Stimulated activated naive CD4-positive, alpha-beta T cell (primary cell): ENCODE results near the gene NUTM2B.
"Not testable (repeated sequence)": the region's sequence is repeated elsewhere in the genome, so short reads cannot be mapped to it uniquely, and the experiment has no call there.

Experiments
- DNase-seq, 6 experiments: peaks; one replicate each; lab custom pipeline; 2025; lab: John Stamatoyannopoulos, UW

NUTM2B gene, protein sequence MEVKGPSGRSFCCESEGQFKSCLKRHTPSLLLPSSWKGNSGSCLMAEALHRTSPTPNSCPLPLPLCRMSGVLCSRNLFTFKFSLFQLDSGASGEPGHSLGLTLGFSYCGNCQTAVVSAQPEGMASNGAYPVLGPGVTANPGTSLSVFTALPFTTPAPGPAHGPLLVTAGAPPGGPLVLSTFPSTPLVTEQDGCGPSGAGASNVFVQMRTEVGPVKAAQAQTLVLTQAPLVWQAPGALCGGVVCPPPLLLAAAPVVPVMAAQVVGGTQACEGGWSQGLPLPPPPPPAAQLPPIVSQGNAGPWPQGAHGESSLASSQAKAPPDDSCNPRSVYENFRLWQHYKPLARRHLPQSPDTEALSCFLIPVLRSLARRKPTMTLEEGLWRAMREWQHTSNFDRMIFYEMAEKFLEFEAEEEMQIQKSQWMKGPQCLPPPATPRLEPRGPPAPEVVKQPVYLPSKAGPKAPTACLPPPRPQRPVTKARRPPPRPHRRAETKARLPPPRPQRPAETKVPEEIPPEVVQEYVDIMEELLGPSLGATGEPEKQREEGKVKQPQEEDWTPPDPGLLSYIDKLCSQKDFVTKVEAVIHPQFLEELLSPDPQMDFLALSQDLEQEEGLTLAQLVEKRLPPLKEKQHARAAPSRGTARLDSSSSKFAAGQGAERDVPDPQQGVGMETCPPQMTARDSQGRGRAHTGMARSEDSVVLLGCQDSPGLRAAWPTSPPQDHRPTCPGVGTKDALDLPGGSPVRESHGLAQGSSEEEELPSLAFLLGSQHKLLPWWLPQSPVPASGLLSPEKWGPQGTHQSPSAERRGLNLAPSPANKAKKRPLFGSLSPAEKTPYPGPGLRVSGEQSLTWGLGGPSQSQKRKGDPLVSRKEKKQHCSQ

DNA sequence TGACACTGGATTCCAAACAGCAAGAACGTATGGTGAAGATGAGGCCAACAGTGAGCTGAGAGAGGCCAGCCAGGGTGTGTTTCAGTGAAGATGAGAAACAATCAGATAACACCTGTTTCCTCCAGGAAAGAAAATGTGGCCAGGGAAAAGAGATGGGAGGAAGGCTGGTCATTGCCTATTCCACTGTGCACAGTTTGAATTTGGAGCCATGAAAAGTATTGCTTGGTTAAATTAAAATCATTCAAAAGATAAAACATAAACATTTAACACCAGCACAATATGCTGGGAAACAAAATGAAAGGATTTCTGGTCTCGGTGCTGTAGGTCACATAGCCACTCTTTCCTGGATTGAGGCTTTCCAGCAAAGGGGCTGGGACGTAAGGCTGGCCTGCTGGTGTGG, at the start of gene NUTM2B:
NUTM2B (plus strand) TSS at position 301 of the 400 bp plus-strand sequence. CDS start 383 bp downstream, outside the sequence.
- not testable (repeated sequence) for DNase-seq

DNA sequence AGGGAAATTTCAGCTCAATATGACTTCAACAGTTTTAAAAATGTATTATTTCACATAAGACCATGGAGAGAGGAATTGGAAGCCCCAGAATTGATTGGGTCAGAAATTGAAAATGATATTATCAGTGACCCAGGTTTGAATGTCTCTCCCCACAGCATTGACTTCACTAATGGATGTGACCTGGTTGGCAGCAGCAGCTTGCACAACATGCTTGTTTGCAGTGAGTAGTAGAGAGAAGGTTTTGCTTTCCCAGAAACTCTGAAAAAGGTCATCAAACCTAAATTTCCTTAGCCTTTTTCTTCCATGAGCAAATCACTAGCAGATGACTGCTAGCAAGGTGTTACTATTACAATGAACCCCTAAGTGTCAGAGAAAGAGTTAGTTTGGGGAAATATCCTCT, 39.7 kb upstream of the NUTM2B start:
- not testable (repeated sequence) for DNase-seq

DNA sequence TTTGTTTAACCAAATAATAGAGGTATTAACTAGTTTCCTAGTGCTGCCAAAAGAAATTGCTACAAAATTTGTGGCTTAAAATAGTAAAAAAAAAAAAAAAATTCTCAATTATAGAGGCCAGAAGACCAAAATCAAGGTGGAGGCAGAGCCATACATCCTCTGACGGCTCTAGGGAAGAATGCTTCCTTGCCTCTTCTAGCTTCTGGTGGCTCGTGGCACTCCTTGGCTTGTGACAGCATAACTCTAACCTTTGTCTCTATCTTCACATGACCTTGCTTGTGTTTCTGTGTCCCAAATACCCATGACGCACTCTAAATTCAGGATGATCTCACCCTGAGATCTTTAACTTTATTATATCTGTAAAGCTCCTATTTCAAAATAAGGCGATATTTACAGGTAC, 38.3 kb upstream of the NUTM2B start:
- not testable (repeated sequence) for DNase-seq

DNA sequence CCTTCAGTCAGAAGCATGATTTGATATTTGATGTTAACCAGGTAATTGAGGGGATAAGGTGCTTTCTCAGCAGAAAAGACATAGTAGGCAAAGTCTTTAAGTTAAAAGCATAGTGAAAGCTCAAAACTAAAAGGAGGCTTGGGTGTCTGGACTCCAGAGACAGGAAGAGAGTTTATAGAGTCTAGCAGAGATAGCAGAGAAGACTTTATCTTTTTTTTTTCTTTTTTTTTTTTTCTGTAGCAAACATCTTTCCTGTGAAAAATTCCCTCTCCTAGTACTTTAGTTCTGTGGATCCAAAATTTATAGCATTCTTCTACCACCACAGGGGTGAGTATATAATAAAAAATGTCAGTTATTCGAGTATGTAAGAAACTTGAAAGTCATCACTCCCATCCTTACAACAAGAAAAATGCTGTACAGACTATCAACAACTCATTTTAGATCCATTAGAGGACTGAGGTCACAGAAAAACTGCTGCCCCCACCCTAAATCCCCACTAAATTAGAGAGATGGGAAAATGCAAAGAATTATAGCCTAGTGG, 33.7 kb upstream of the NUTM2B start:
- not testable (repeated sequence) for DNase-seq

DNA sequence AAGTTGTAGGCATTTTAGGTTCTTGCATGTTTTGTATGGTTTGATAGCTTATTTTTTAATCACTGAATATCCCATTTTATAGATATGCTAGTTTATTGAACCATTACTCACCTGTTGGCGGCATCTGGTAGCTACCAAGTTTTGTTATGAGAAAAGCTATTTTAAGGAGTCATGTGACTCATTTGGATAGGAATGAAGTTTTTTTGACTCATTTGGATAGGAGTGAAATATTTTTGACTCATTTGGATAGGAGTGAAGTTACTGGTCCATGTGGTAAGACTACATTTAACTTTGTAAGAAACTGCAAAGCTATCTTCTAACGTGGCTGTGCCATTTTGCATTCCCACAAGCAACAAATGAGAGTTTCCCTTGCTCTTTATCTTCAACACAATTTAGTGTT, 28.1 kb upstream of the NUTM2B start:
- not testable (repeated sequence) for DNase-seq

DNA sequence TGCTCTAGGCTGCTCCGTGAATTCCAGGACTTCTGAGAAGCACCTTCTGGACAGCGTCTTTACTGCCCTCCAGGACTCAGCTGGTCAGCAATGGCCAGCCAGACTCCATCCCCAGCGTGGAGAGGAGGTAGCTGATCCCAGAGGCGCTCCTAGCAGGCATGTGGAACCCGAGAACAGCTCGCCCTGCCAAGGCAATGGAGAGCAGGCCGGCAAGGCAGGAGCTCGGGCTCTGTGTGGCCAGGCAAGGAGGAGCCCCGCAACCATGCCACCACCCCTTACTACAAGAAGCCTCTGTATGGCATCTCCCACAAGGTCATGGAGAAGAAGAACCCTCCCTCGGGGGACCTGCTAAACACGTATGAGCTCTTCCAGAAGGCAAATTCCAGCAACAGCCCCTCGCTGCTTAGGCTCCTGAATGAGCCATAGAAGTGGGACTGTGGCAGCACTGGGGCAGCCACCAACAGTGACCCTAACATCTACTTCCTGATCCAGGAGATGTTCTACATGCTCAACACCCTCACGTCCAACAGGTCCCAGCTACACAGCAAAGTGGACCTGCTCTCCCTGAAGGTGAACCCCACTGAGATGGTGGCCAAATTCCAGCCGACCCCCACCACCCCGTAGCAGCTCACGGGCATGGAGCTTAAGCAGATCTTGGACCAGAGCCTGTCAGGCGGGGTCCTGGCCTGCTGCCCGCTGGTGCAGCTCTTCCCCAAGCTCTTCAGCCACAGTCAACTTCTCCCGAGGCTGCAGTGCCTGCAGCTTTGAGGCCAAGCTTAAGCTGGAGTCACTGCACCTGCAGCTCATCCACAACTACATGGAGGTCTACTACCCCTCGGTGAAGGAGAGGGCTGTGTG, 19.8 kb upstream of the NUTM2B start:
- not testable (repeated sequence) for DNase-seq

DNA sequence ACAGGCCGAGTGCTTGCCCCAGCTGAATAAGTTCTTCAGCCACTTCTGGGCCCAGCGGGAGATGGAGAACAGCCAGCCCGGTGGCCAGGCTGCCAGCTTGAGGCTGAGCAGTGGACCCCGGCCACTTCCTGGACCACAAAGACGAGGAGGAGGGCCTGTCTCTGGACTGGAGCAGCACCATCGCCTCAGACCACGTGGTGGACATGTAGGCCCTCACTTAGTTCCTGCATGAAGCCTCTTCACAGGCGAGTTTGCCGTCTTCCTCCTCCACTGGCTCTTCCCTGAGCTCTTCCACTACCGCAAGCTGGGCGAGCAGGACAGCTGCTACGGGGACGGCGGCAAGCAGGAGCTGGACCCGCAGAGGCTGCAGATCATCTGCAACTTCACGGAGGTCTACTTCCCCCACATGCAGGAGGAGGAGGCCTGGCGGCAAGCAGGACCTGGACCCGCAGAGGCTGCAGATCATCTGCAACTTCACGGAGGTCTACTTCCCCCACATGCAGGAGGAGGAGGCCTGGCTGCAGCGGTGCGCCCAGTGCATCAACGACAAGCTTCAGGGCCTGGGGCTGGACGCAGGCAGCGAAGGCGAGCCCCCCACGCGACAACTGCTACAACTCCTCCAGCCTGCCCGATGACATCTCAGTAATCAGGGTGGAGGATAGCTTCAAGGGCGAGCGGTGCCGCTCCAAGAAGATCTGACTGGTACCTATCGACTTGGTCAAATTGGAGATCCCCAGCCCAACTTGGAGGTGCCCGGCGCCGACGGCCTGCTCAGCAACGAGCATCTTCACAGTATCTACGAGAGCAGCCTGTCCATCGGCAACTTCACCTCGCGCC, 18.9 kb upstream of the NUTM2B start:
- DNase-seq, result not testable (repeated sequence)

DNA sequence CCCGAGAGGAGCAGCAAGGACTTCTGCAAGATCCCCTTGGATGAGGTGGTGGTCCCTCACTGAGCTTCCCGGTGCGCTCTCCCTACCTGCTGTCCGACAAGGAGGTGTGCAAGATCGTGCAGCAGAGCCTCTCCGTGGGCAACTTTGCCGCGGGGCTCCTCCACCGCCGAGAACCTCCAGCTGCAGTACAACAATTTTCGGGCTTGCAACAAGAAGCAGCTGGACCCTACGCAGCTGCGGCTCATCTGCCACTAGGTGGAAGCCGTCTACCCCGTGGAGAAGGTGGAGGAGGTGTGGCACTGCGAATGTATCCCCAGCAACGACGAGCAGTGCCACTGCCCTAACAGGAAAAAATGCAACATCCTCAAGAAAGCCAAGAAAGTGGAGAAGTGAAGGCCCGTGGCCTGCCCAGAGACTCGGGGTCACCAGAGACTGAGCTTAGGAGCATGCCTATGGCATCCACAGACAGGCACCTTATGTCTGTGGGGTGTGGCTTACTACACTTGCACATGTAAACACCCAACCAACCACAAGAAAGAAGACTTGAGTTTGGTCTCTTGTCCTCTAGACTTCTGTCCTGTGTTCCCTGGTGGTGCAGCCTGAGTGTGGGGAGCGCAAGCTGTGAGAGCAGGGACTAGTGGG, 17.9 kb upstream of the NUTM2B start:
- DNase-seq, result peak in 2 of 6 experiments; percentile 26 to 27

DNA sequence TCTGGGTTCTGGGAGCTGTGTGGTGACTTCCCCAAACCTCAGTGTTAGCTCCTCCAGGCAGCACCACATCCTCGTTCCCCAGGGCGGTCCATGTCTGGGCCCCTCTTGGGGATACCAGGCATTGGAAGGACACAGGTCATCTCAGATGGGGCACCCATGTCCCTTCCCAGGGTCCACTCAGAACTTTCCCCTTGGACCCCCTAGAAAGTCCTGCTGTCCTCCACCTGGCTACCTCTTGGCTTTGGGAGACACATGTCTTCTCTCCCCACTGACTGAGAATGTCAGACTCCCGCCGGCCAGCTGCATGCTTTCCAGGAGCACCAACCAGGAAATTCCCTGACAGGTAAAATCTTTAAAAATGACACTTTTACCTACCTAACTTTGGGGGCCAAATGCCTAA, 16.4 kb upstream of the NUTM2B start:
- not testable (repeated sequence) for DNase-seq

DNA sequence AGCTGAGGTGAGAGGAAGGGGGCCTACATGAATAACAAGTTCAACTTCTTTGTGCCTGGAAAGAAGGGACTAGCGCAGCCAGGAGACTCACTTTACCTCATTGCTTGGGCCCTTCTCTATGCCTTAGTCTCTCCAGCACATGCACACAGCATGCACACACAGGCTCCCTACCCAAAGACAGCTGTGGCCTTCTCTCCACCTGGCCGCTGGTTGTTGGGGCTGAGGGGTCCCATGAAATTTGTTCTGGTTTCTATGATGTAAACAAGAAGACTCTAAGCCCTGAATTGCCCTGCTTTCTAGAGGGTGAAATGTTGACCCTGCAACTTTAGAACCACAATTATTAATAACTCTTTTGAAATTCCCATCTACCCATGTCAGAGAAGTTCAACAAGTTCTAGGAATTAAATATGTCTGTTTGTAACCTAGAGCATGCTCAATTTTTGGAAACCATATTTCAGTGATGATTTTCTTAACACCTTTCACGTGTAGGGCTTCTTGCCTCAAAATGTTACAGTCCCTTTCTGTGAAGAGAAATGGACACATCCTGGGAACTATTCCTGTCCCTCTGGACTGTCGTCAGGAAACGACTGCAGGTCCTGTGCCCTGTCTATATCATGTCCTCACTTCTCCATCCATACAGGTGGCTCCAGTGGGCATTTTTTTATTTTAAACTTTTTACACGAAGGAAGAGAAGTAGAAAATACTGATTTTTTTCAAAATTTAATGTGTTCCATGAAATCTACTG, 15.4 kb upstream of the NUTM2B start:
- DNase-seq, result not testable (repeated sequence)

DNA sequence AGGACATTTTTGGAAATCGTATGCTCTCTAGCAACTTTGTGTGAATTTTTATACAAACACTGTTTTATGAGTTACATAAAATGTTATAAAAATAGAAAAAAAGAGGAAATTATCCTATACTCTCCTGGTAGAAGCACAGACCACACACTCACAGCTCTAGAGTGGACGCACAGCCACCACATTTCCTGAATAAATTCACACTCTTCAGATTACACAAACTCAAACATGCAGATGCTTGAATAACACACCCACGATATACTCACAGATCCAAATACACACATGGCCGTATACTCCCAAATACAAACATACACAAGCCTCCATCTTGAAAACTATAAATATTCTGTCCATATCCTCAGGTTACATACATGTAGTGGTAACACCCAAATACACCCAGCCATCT, 14.2 kb upstream of the NUTM2B start:
- DNase-seq, result not testable (repeated sequence)

DNA sequence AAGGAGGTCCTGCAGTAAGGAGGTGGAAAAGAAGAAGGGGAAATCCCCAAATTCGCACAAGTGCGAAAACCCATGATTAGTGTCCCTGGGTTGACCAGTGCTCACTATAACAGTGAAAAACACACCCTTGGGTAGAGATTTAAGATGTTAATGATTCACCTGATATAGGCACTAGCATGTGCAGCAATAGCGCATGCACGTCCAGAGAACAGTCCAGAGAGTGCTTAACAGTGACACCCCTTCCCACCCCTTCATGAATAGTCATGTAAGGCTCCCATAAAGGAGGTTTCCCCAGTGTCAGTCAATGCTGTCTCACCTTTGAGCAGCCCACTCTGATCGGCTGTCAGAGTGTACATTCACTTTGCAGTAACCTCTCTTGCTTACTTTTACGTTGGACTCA, 6.4 kb upstream of the NUTM2B start:
- not testable (repeated sequence) for DNase-seq

DNA sequence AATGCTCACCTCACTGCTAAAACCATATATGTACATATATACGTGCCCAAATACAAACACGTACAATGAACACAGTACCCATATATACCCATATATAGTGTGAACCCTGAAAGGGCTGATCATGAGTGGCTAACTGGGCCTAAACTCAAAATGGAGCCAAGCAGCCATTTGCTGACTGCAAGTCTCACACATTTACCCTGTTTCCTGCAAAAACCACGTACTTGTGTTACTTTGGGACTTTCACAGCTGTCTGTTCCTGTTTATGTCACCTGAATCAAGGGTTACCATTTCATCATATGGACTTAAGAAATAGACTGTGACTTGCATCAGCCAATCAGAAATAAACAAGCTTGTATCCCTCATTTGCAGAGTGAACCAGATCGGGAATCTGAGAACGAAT, 5.9 kb upstream of the NUTM2B start:
- DNase-seq, result not testable (repeated sequence)

DNA sequence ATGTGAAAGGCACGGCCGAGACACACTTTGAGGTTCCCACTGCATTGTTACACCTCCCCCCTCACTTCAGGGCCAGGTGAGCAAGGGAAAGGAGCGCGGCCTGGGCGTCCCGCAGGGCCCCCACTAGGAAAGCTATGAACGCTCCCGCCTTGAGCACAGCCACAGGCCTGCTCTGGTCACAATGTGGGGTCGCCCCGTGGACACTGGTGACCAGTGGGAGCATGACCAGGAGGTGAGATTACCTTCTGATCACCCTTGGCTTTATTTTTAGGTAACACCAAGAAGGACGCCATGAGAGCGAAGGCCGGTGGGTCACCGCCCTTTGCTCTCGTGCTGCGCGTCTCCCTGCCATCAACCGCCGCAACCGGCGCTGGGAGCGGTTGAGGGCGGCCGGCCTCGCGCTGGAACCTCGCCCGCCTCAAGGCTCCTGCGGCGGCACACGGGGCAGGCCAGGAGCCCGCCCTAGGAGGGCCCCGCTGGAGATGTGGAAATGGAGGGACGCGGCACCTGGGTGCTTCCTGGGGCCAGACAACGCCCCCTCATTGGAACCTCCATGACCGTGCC, 2.6 kb upstream of the NUTM2B start:
- DNase-seq, result not testable (repeated sequence)

DNA sequence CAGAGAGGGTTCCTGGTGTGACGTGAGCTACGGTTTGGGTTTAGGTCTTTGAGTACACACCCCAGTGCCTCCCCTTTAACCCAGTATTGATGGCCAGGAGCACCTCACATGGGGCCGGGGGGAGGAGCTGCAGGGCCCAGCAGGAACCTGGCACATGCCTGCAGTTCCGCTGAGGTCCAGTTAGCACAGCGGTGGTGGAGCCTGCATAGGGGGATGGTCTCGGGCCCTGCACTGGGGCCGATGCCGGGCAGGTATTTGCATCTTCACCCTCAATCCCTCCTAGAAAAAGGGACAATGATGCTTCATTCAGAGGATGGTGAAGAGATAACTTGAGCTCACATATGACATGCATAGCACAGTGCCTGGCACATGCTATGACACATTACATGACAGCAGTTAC, 4.0 kb downstream of the NUTM2B start:
- DNase-seq, result not testable (repeated sequence)

DNA sequence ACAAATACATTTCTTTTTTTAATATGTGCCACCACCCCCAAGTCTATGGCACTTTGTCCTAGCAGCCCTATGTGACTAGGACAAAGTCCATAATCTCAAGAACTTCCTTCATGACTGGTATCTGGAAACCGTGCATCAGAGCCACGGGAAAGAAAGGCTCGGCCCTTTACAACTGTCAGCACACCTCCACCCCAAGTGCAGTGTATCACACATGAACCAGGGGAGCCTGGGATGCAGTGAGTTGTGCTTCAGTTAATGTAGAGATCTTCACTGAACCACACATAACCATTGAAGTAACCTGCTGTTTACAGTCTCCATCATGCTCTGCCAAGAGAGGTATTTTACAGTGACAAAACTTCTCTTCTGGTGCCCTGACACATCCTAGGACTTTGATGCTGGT, 11.9 kb downstream of the NUTM2B start:
- not testable (repeated sequence) for DNase-seq

DNA sequence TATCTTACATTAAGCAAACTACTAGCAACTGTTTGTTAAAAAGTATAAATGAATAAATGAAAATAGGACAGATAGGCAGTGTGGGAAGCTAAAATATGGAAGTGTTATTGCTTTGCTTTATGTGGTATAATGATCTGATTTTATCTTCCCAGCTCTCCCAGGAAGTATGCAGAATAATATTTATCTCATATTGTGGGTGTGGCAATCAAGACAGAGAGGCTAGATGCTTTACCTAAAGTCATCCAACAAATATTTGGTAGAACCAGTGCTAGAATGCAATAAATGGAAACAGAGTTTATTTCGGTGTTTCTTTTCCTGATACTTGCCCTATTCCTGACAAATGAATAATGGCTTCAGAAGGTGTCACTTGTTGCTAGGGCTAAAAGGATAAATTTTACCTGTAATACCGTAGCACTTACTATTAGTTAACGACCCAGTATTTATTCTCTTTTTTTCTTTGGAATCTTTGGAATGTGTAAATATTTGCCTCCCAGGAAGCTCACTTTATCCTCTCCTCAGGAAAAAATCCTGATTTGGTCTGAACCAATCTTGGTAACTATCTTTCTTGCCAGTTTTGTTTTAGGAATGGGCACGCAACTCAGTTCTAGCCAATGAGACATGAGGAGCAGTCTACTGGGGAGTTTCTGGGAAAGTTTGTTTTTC, 14.0 kb downstream of the NUTM2B start:
- DNase-seq, result not testable (repeated sequence)

DNA sequence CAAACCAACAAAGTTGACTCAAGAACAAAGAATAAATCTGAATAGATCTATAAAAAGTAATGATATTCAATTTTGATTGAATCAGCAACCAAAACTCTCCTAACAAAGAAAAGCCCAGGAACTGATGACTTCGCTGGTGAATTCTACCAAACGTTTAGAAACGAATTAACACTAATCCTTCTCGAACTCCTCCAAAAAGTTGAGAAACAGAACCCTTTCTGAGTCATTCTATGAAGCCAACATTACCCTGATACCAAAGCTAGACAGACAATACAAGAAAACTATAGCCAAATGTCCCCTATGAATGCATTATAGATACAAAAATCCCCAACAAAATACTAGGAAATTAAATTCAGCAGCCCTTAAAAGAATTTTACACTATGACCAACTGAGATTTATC, 17.0 kb downstream of the NUTM2B start:
- DNase-seq, result not testable (repeated sequence)
